ENCODE results near the gene CHD2.
"Not testable (repeated sequence)": the region's sequence is repeated elsewhere in the genome, so short reads cannot be mapped to it uniquely, and the experiment has no call there.

The CHD2 gene

GRCh38 chr15:92915766-92916435, 15.8 kb downstream of the CHD2 start:
- peak overlapping the region; percentile 91 for H3K27ac ChIP-seq
- no peak for DNase-seq (ENCODE audit: low spot score)
- ChIA-PET POLR2A (ENCODE audit: low non-redundant PET) (no interaction called here), CTCF (no interaction called here)
- no peak for TF ChIP-seq CTCF (conservative IDR thresholded peaks at IDR 0.05; ENCODE audit: low read depth)

GRCh38 chr15:92917598-92918407, 17.7 kb downstream of the CHD2 start:
- peak overlapping the region; percentile 91 for H3K27ac ChIP-seq
- ChIA-PET CTCF (interaction anchor here (0.6 to 1.9 kb wide), 10 partner anchors 9 to 912 kb away, joined by 3 to 10 read pairs (median 4); no protein-coding TSS in a partner anchor), POLR2A (ENCODE audit: low non-redundant PET) (interaction anchor here (0.6 kb wide), 2 partner anchors 36 to 108 kb away, joined by 3 to 5 read pairs; no protein-coding TSS in a partner anchor)
- DNase-seq (ENCODE audit: low spot score): peak; percentile 85
- TF ChIP-seq CTCF (conservative IDR thresholded peaks at IDR 0.05; ENCODE audit: low read depth): peak; percentile 97

- H3K27ac ChIP-seq: peak overlapping the region; percentile 49
- POLR2A ChIA-PET (ENCODE audit: low non-redundant PET); CTCF ChIA-PET; DNase-seq (ENCODE audit: low spot score): not testable (repeated sequence)
These were observed 18.8 kb downstream of the CHD2 start for GRCh38 chr15:92918881-92919280.

- POLR2A ChIA-PET (ENCODE audit: low non-redundant PET): interaction anchor here (0.6 kb wide), 1 partner anchor 13 kb away, joined by 4 read pairs; no protein-coding TSS in a partner anchor
- TF ChIP-seq CTCF (conservative IDR thresholded peaks at IDR 0.05; ENCODE audit: low read depth): no peak
- H3K27ac ChIP-seq: peak overlapping the region; percentile 43; the same call in 1 of the 2 replicates
- CTCF ChIA-PET: interaction anchor here (0.6 to 1.2 kb wide), 3 partner anchors 111 to 118 kb away, joined by 3 to 4 read pairs (median 4); no protein-coding TSS in a partner anchor
- DNase-seq (ENCODE audit: low spot score): no peak
These were observed 20.6 kb downstream of the CHD2 start for GRCh38 chr15:92920595-92921161.

GRCh38 chr15:92921215-92922131, 21.3 kb downstream of the CHD2 start:
- CTCF ChIA-PET: interaction anchor here (0.5 to 1.2 kb wide), 3 partner anchors 14 to 113 kb away, joined by 3 to 5 read pairs (median 4); no protein-coding TSS in a partner anchor
- no peak for TF ChIP-seq CTCF (conservative IDR thresholded peaks at IDR 0.05; ENCODE audit: low read depth)
- H3K27ac ChIP-seq: peak overlapping the region; percentile 43; the same call in 1 of the 2 replicates
- POLR2A ChIA-PET (ENCODE audit: low non-redundant PET): interaction anchor here (0.9 kb wide), 1 partner anchor 102 kb away, joined by 6 read pairs; no protein-coding TSS in a partner anchor
- peak; percentile 89 for DNase-seq (ENCODE audit: low spot score)

- H3K27ac ChIP-seq: no peak overlapping the region
- no peak for TF ChIP-seq CTCF (conservative IDR thresholded peaks at IDR 0.05; ENCODE audit: low read depth)
- ChIA-PET POLR2A (ENCODE audit: low non-redundant PET) (no interaction called here), CTCF (interaction anchor here (0.7 kb wide), 1 partner anchor 227 kb away, joined by 3 read pairs; no protein-coding TSS in a partner anchor)
- DNase-seq (ENCODE audit: low spot score): no peak
These were observed 22.4 kb downstream of the CHD2 start for GRCh38 chr15:92922418-92923002.

Measured in RWPE1 (cell line).